Measurements from ENCODE around the gene SMG1.
"Not testable (repeated sequence)": the region's sequence is repeated elsewhere in the genome, so short reads cannot be mapped to it uniquely, and the experiment has no call there.

SMG1 gene

DNA sequence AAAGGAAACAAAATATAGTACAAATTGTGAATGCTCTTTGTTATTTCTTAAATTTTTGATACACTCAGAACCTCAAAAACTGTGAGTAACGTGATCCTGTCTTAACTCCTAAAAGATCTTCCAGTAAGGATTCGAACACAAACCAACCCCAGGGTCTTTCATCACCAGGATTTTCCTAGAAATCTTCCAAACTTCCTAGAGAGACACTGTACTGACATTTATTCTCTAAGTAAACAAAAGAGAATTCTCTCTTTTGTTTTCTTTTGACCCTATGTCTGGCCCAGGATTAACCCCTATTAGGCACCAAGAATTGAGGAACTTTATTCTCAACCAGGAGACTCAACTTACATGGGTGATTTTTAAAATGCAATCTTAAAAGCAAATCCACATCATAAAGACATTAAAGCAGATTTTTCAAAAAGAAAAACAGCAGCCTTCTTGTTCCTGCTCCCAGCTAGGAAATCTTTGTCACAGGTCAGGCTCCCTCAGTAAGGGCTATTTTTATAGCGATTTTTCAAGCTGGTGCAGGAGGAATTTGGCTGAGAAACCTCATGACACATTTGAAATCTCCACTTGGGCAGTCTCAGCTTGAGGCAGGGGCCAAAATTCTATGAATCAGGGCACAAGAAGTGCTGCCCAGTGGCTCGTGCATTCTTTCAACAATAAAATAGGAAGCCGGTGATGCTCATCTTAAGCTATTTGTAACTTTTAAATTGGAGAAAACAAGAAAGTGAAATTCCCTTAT, 6.2 kb upstream of the SMG1 start:
- no peak for DNase-seq

- DNase-seq: peak in 1 of 2 experiments; percentile 12
These were observed 5.5 kb upstream of the SMG1 start for GRCh38 chr16:18931756-18932155.

DNA sequence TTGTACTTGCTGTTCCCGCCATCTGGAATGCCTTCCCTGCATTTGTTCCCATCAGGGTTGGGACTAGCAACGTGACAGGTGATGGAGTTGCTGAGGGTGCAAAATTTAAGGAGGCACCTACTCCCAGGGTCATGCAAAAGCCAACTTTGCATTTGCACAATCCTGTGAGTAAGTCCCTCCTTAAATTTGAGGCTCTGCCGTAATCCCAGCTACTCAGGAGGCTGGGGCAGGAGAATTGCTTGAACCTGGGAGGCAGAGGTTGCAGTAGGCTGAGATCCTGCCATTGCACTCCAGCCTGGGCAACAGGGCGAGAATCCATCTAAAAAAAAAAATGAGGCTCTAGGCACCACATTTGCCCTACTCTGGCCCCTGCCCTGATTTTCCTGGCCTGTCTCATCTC, 3.9 kb upstream of the SMG1 start:
- DNase-seq: peak in 1 of 2 experiments; percentile 4

- DNase-seq: peak in 1 of 2 experiments; percentile 2
These were observed 1.9 kb upstream of the SMG1 start for GRCh38 chr16:18928073-18928472.

DNA sequence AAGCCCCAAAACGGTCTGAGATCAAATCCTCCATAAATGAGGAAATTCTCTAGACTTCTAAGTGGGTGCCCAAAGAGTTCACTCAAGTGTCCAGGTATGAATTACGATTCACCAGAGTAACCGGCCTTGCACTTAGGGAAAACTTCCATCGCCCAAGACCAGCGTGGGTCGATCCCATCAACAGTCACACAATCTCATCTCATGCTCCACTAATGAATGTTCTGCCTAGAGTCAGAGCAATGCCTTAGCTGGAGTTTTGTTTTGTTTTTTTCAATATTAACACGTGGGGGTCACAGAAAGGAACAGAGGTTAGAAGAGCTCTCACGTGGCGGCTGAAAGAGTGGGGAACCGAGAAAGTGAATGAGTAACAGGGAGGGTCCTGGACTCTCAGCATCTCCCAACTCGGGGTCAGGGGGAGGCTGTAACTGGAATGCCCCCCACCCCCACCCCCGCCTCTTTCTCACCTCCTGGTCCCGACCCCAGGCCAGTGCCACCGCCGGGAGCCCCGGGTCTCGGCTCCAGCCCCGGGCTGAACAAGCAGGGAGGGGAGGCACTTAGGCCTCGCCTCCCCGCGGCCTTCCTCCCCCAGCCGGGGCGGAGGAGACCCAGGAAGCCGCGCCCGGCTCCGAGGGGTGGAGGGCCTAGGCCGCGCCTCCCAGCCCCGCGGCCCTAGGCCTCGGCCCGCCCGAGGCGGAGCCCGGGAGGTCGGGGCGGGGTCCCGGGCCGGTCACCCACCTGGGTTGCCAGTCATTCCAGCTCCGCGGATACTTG, 808 bp downstream of the SMG1 start:
- not testable (repeated sequence) for DNase-seq

DNA sequence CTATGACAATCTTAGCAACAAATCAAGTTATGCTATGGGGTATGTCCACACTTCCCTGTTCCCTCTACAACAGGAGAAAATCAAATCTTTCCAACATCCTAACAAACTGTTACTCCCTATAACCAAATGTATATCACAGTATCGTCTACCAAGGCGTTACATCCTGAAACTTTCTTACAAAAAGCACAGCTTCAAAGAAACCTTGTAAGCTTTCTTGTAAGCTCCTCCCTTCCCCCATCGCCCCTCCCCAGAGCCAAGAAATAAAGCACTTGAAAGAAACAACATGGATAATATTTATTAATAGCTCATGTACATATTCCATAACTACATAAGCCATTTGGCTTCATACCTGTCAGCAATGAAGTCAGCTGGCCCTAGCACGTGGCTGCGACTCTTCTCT, 2.3 kb downstream of the SMG1 start:
- peak in 1 of 2 experiments; percentile 13 for DNase-seq

GRCh38 chr16:18923124-18923523, 3.1 kb downstream of the SMG1 start:
- peak in 1 of 2 experiments; percentile 24 for DNase-seq

DNA sequence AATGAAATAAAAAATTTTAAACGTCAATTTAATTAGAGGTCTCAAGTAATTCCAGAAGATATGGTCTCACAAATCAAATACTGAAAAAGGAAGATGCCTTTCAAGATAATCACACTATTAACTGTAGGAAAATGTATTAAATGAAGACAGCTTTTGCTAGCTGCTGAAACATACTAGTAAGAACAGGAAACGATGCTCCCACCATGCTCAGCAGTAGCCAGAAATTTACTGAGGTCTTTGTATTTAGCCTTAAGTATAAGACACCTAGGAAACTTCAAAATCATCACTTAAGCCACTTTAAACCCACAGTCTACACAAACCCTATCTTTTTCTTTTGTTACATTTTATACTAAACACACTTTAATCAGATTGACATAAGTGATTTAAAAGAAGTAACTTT, 16.6 kb downstream of the SMG1 start:
- DNase-seq: not testable (repeated sequence)

DNA sequence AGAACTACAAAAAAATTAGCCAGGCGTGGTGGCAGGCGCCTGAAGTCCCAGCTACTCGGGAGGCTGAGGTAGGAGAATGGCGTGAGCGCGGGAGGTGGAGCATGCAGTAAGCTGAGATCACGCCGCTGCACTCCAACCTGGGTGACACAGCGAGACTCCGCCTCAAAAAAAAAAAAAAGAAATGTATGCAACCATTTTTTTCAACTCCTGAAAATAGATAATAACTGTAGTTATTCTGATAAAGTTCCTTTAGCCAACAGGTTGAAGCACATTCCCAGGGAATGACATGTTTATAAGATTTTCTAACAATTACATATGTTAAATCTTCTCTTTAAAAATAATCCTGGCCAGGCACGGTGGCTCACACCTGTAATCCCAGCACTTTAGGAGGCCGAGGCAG, 17.5 kb downstream of the SMG1 start:
- DNase-seq: not testable (repeated sequence)

GRCh38 chr16:18902778-18903177, 23.4 kb downstream of the SMG1 start:
- not testable (repeated sequence) for DNase-seq

DNA sequence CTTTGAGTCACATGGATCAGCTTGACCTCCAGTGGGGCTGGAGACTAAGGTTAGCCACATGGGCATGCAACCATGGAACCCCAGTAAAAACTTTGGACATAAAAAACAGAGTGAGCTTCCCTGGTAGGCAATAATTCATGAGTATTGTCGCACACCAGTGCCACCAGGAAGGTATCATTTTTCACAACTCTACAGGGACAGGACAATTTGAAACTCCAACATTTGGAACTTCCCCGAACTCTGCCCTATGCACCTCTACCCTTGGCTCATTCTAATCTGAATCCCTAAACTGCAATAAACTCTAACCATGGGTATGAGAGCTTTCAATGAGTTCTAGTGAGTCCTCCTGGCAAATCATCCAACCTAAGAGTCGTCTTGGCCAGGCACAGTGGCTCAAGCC, 24.2 kb downstream of the SMG1 start:
- DNase-seq: not testable (repeated sequence)

- not testable (repeated sequence) for DNase-seq
These were observed 25.0 kb downstream of the SMG1 start for GRCh38 chr16:18901194-18901593.

DNA sequence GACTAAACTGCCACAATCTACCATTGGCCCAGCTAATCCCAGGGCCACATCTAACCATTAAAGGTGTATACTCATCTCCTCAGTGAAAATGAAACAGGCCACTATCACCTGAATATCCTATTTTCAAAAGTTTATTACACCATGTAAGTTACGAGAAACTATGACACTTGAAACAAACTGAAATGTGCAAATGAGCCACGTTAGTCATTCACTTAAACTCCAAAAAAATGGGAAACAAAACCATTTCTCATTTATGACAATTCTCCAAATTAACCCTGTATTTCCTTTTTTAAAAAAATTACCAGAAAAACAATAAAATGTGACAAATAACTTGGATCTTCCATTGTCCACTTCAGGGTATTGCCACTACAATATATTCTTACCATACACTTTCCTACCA, 41.8 kb downstream of the SMG1 start:
- not testable (repeated sequence) for DNase-seq

- DNase-seq: not testable (repeated sequence)
These were observed 48.5 kb downstream of the SMG1 start for GRCh38 chr16:18877734-18878133.

- not testable (repeated sequence) for DNase-seq
These were observed 48.9 kb downstream of the SMG1 start for GRCh38 chr16:18877259-18877658.

- DNase-seq: not testable (repeated sequence)
These were observed 49.9 kb downstream of the SMG1 start for GRCh38 chr16:18876301-18876700.

DNA sequence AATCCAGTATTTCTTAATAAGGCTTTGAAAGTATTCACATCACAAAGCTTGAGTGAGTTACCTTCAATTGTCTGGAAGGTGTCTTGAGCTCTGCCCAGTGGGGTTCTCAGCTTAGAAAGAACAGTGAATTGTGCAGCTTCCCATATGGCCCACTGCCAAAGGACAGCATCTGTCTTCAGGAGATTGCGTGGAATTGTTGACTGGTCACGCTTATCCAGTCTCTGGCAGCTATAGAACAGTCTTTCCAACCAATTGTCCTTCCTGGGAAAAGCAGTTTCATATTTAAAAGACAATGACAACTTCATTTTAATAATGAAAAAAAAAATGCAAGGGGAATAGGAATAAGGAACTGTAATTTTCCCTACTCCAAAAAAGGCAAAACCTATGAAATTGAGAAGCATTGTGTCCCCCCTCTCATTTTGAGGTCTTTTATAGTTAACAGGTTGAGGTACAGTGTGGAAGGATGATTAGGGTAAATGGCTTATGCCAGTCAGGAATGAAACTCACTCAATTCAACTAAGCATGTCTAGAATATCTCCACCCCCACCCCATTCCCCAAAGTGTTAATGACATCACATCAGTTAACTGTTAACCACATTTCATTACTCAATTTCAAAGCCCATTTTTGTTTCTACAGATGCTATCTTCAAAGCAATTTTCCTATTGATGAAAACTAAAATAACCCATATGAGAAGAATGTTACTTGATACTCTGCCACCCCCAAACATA, 57.0 kb downstream of the SMG1 start:
- not testable (repeated sequence) for DNase-seq

DNA sequence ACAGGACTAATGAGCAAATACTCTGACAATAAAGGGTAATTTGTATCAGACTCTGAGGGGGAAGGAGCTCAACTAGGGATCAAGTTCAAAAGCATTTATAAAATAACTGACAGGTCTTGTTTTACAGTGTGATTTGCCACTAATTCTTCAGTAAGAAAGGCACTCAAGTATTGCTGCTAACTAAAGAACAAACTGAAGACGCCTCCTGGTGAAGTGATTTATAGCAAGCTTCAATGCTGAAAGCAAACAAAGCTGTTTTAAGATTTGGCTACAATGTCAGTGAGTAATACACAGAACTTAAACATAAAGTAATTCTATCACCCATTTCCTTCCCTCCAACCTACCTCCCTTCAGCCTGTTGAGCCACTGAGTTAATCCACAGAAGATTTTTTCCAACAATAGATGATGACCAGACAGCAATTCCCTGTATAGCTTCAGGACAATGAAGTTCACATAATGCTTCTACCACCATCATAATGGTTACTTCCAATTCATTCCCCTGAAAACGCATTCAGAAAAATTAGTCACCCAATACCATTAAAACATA, 59.9 kb downstream of the SMG1 start:
- not testable (repeated sequence) for DNase-seq

DNA sequence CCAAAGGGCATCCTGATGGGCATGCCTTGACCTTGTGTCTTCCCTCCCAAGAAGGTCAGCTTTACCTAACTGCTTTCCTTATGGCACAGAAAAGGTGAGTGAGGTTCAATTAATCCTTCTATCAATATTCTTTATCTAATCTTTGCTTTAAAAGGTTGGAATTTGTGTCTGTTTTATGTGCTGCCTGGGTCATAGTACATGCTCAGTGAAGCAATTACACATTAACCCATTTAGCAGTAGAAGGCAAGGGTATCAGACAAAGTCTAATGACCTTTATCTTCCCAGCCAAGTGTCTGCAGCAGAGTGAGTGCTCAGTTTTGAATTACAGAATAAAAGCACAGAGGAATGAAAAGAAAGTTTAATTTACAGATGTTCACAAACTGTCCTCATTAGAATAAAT, 63.3 kb downstream of the SMG1 start:
- DNase-seq: not testable (repeated sequence)

- DNase-seq: no peak
These were observed 71.0 kb downstream of the SMG1 start for GRCh38 chr16:18855196-18855595.

DNA sequence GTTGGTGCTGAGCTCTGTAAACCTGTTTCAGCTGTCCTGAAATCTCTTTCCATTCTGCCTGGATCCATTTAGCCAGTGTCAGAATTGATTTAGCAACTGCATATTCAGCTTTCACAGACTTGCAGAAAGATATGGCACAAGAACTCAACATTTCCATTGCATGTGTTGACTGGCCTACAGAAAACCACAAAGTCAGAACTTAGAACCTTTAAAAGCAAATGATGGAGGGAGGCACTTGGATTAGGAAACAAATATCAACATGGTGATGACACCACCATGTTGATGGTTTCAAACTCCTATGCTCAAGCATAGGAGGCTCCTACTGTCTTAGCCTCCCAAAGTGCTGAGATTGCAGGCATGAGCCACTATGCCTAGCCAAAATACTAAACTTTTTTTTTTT, 72.5 kb downstream of the SMG1 start:
- DNase-seq: no peak

- DNase-seq: no peak
These were observed 73.6 kb downstream of the SMG1 start for GRCh38 chr16:18852647-18853046.

DNA sequence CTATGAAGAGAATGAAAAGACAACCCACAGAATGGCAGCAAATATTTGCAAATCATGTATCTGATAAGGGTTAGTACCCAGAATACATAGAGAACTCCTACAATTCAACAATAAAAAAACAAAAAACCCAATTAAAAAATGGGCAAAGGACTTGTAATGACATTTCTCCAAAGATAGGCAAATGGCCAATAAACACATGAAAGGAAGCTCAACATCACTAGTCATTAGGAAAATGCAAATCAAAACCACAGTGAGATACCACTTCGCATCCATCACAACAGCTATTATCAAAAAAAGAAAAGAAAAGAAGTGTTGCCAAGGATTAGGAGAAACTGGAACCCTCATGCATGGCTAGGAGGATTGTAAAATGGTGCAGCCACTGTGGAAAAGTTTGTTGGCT, 79.8 kb downstream of the SMG1 start:
- DNase-seq: no peak

Data from activated T-cell treated with anti-CD3 and anti-CD28 coated beads, Interleukin-2, amount 50 U/mL, for 48 hours (primary cell).